ENCODE data around the gene PTPRJ.

The PTPRJ gene

GRCh38 chr11:48172818-48173609, 192.7 kb downstream of the PTPRJ start:
- Histone ChIP-seq H3K27ac (ENCODE audit: low read depth, low read length) (no peak overlapping the region), H3K79me2 (ENCODE audit: control insufficient read depth, low read length) (no peaks in the 10 kb centered on the region), H3K4me3 (ENCODE audit: low read length) (no peak overlapping the region), H3K4me2 (ENCODE audit: low read length) (no peak overlapping the region), H3K4me1 (ENCODE audit: control insufficient read depth, low read length) (peaks cover 12% of the 10 kb centered on the region), H3K27me3 (ENCODE audit: control insufficient read depth, low read length) (no peaks in the 10 kb centered on the region), H3F3A (ENCODE audit: control insufficient read depth, insufficient read depth) (no peaks in the 10 kb centered on the region), H3K36me3 (ENCODE audit: control insufficient read depth, low read length) (no peaks in the 10 kb centered on the region), H3K9me3 (ENCODE audit: control insufficient read depth, insufficient read depth, low read length) (no peaks in the 10 kb centered on the region), H4K20me1 (ENCODE audit: control insufficient read depth, insufficient read depth, low read depth, low read length) (no peaks in the 10 kb centered on the region), H3K9me2 (replicated peaks; ENCODE audit: control insufficient read depth, low read length) (no peaks in the 10 kb centered on the region)
- TF ChIP-seq CTCF (IDR thresholded peaks at IDR 0.05; ENCODE audit: low read depth, low read length, poor library complexity, severe bottlenecking) (peak; percentile 83), EZH2phosphoT487 (IDR thresholded peaks at IDR 0.05; ENCODE audit: borderline replicate concordance, low read length) (no peak)

DNA sequence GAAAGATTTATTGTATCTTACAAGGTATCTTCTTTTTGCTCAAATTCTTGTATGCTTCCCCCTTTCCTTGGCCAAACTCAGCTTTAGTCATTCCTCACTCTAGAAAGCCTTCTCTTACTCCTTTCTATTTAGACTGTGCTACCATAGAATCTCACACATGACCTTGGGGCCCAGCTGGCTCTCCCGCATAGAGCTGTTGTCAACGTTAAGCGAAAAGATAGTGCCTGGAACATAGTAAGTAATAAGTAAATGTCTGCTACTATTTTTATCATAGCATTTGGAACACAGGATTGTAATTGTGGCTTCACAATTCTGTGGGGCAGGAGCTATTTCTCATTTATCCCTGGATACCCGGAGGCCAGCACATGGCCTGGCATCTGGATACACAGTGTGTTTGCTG, 197.3 kb downstream of the PTPRJ start:
- H3K9me2 ChIP-seq (replicated peaks; ENCODE audit: control insufficient read depth, low read length) = no peaks in the 10 kb centered on the region
- no peak overlapping the region for H3K4me3 ChIP-seq (ENCODE audit: low read length)
- TF ChIP-seq EZH2phosphoT487 (IDR thresholded peaks at IDR 0.05; ENCODE audit: borderline replicate concordance, low read length) = no peak
- no peak for TF ChIP-seq CTCF (IDR thresholded peaks at IDR 0.05; ENCODE audit: low read depth, low read length, poor library complexity, severe bottlenecking)
- no peaks in the 10 kb centered on the region for H3K9me3 ChIP-seq (ENCODE audit: control insufficient read depth, insufficient read depth, low read length)
- no peak overlapping the region for H3K27ac ChIP-seq (ENCODE audit: low read depth, low read length)
- H3K27me3 ChIP-seq (ENCODE audit: control insufficient read depth, low read length) = no peaks in the 10 kb centered on the region
- no peaks in the 10 kb centered on the region for H3K4me1 ChIP-seq (ENCODE audit: control insufficient read depth, low read length)
- H3K36me3 ChIP-seq (ENCODE audit: control insufficient read depth, low read length) = no peaks in the 10 kb centered on the region
- H3F3A ChIP-seq (ENCODE audit: control insufficient read depth, insufficient read depth) = no peaks in the 10 kb centered on the region
- H3K4me2 ChIP-seq (ENCODE audit: low read length) = no peak overlapping the region
- H4K20me1 ChIP-seq (ENCODE audit: control insufficient read depth, insufficient read depth, low read depth, low read length) = no peaks in the 10 kb centered on the region
- no peaks in the 10 kb centered on the region for H3K79me2 ChIP-seq (ENCODE audit: control insufficient read depth, low read length)

- Histone ChIP-seq H3K36me3 (ENCODE audit: control insufficient read depth, low read length) (no peaks in the 10 kb centered on the region), H3K4me1 (ENCODE audit: control insufficient read depth, low read length) (no peaks in the 10 kb centered on the region), H3K4me3 (ENCODE audit: low read length) (no peak overlapping the region), H3K27ac (ENCODE audit: low read depth, low read length) (no peak overlapping the region), H3K27me3 (ENCODE audit: control insufficient read depth, low read length) (no peaks in the 10 kb centered on the region), H3K79me2 (ENCODE audit: control insufficient read depth, low read length) (no peaks in the 10 kb centered on the region), H4K20me1 (ENCODE audit: control insufficient read depth, insufficient read depth, low read depth, low read length) (no peaks in the 10 kb centered on the region), H3K4me2 (ENCODE audit: low read length) (no peak overlapping the region), H3K9me3 (ENCODE audit: control insufficient read depth, insufficient read depth, low read length) (no peaks in the 10 kb centered on the region), H3F3A (ENCODE audit: control insufficient read depth, insufficient read depth) (no peaks in the 10 kb centered on the region), H3K9me2 (replicated peaks; ENCODE audit: control insufficient read depth, low read length) (no peaks in the 10 kb centered on the region)
- TF ChIP-seq CTCF (IDR thresholded peaks at IDR 0.05; ENCODE audit: low read depth, low read length, poor library complexity, severe bottlenecking) (no peak), EZH2phosphoT487 (IDR thresholded peaks at IDR 0.05; ENCODE audit: borderline replicate concordance, low read length) (no peak)
These were observed 200.3 kb downstream of the PTPRJ start for GRCh38 chr11:48180627-48181026.
